Measurements from ENCODE around the gene KLK5.
"Not testable (repeated sequence)": the region's sequence is repeated elsewhere in the genome, so short reads cannot be mapped to it uniquely, and the experiment has no call there.

KLK5 gene

DNA sequence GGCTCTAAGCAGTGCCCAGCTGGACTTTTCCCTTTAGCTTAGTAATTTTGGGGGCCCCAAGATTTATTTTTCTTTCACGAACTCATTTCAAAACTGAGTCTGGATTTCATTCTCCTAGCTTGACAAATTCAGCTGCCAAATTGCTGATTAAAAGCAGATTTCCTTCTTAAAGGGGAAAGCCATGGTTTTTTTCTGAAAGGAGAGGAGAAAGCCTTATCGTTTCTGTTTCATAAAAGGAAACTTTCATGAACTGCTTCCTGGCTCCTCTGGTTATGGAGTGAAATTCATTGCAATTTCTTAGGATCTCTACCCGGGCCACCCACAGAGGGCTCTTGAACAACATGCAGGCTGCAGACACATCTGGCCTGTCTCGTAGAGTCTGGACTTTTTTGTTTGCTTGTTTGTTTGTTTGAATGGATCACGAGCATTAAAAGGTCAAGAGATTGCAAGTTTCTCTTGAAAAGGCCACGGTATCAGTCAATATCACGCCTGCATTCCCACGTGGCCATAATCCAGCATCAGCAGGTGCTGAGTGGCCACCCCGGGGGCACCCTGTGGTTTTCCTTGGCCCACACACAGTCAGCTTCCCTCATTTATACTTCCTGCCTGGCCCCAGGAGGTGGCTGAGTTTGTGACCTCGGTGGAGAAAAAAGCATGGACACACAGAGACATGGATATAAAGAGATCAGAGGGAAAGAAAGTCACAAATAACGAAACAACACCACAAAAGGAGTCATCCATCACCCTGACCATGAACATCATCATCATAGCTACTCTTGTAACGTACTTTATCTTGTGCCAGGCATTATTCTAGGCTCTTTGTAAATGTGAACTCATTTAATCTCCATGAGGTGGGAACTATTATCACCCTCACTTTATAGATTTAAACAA, 31.2 kb downstream of the KLK5 start:
- peak; percentile 82 for DNase-seq

DNA sequence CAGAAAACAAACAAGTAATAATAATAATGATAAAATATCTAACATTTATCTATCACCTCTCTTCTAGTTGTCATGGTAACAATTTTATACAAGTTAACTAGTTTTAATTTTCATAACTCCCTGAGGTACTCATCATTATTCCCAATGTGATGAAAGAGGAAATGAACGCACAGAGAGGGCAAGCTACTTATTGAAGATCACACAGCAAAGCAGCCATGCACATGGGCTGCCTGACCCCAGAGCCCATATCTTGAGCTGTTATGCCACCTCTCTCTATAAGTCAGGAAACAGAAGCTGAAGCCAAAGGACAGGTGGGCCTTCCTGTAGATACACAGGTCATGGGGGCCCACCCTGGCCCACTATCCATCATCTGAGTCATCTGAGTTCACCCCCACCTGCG, 36.8 kb downstream of the KLK5 start:
- no peak for DNase-seq

DNA sequence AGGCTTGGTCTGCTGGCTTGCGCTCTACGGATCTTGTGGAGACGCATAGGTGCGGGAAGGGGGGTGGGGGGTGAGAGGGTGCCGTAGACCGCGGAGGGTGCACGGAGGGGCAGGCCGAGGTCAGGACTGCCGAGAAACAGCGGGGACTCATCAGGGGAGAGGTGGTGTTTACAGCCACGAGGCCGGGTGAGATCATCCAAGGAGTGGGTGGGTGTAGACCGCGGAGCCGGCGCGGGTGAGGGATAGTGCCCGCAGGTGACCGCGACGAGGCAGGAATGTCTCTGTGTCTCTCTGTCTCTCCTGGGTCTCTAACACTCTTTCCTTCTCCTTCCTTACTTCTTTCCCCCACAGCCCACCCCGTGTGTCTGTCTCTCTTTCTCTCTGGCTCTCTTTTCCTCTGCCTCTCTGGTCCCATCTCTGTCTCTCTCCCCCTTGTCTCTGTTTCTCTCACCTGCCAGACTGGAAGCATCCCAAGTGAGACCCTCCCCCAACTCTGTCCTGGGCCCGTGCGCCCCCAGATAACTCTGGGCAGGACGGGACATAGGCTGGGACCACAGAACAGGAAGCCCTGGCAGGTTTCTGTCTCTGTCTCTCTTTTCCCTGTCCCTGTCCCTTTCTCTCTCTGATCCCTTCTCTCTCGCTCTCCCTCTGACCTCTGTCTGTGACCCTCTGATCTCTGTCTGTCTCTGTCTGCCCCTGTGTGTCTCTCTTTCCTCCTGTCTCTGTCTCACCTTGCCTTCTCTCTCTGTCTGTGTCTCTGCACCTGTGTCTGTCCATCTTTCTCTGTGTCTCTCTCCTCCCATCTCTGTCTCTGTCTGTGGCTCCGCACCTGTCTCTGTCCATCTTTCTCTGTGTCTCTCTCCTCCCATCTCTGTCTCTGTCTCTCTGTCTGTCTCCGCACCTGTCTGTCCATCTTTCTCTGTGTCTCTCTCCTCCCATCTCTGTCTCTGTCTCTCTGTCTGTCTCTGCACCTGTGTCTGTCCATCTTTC, 39.8 kb downstream of the KLK5 start:
- DNase-seq: no peak

DNA sequence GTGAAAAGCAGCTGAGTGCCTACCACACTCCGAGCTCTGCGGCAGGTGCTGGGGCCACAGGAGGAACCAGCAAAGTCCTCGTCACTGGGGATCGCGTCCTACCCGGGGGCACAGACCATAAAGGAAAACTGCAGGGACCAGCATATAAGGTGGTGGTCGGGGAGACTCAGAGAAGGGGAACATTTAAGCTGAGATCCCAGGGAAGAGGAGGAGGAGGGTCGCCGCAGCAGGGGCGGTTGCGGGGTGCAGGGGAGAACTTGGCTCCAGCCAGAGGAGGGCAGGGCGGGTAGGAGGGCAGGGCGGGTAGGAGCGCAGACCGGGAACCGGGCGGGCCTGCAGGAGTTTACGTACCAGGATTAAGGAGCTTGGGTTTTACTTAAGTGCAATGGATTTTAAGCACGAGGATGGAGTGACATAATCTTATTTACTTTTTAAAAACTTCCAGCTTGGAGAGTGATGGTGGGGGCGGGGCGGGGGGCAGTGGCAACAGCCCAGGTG, 40.7 kb downstream of the KLK5 start:
- DNase-seq: no peak

DNA sequence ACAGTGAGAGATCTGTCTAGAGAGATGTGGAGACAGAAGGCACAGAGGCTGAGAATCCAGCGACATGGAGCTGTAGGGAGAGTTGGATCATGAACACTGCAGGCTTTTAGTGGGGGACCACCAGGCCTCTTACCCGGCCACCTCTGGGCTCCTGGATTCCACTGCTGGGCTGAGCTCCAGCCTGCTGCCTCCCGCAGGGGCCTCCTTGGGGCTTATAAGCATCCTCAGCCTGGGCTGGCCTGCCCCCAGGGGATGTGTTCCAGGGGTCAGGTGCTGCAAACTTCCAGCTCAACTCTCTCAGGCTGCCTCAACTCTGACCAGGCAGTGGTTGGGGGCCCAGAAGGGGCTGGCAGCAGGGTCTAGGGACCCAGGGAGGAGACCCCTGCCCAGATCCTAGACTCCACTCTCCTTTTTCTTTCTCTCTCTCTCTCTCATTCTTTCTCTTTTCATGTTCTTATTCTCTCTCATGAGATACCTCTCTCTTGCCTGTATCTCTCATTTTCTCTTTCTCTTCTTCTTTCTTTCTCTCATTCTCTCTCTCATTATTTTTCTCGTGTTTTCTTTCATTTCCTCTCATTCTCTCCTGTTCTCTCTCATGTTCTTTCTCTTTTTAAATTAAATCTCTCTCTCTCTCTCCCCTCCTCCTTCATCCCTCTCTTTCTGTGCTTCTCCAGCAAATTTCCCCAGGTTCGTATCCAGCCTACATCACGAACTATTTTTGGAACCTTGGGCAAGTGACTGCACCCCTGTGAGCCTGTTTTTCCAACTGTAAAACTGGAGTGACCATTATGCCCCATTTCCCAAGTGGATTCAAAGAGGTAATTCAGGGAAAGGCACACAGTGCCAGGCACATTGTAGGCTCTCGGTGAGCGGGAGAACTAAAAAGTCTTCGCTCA, 41.4 kb downstream of the KLK5 start, which contains the start of gene KLK4:
KLK4 (minus strand) TSS at position 190 of the 896 bp plus-strand sequence. CDS start 657 bp downstream, outside the sequence.
- DNase-seq: no peak

DNA sequence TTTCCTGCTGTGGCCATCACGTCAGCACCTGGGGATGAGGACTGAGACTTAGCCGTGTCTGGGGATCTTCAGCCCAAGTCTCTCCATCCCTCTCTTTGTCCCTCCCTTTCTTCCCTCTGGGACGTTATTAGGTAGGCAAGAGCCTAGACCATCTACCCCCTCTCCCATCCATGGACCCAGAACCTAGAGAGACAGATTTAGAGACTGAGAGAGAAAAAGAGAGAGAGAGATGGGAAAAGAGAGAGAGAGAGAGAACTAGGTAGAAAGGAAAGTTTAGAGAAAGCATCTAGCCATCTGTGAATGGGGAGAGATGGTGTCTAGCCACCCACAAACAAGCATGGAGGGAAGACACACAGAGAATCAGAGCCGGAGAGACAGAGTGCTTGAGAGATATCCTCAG, 42.1 kb downstream of the KLK5 start:
- no peak for DNase-seq

DNA sequence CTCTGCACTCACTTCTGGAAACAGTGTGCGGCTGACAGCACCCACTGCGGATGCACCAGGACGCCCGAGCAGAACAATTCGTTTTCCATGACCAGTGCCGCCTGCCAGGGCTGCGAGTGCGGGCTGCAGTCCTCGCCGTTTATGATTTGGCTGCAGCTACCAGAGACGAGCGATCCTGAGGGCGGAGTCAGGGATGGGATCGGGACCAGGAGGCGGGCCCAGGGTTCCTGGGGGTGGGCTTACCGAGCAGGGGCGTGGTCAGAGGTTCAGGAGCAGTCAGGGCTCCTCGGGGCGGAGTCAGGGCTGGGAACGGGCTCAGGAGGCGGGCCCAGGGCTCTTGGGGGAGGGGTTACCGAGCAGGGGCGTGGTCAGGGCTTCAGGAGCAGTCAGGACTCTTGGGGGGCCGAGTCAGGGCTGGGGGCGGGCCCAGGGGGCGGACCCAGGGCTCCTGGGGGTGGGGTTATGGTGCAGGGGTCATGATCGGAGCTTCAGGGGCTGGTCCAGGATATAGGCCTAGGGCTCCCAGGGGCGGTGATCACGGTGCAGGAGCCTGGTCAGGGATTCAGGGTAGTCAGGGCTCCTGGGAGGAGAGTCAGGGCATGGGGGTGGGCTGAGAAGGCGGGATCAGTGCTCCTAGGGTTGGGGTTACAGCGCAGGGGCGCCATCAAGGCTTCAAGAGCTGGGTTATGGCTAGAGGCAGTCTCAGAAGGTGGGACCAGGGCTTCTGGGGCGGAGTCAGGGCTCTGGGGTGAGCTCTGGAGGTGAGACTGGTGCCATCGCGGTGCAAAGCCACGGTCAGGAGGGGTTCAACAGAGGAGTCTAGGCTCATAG, 43.4 kb downstream of the KLK5 start:
- peak; percentile 91 for DNase-seq

DNA sequence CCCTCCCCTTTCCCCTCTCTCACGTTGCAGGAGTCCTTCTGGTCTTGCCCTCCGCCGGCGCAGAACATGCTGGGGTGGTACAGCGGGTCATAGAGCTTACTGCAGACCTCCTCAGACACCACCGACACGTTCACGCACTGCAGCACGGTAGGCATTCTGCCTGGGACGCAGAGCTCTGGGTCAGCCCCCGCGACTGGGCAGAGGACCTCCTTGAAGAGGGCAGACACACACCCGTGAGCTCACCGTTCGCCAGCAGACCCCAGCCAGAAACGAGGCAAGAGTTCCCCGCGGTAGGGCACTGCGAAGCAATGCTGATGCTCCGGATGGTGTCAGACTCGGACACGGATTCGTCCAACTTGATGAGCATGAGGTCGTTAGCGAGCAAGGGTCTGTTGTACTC, 44.5 kb downstream of the KLK5 start:
- DNase-seq: peak; percentile 28

DNA sequence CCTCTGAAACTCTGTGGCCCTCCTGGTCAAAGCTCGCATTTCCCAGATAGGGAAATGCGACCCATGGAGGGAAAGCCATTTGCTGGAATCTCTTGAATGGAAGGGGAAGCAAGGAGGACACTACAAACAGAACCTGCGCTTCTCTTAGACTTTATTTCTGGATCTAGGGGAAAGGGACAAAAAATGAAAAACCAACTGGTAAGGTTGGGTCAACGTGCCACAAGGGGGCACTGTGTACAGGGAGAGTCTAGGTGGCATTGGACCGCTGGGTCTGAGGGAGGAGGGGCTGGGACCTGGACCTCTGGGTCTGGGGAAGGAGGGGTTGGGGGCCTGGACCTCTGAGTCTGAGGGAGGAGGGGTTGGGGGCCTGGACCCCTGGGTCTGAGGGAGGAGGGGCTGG, 46.6 kb downstream of the KLK5 start:
- peak; percentile 46 for DNase-seq

DNA sequence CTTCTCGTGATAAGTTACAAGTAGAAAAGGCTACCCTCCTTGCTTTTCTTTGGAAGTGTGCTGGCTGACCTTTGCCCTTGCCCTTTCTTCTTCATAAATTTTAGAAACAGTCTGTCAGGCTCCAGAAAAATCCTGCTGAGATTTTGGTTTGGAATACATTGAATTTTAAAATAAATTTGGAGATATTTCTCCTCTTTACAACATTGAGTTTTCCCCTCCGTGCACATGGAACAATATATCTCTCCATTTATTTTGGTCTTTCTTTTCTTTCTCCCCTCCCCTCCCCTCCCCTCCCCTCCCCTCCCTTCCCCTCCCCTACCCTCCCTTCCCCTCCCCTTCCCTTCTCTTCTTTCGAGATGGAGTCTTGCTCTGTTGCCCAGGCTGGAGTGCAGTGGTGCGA, 50.2 kb downstream of the KLK5 start:
- no peak for DNase-seq

DNA sequence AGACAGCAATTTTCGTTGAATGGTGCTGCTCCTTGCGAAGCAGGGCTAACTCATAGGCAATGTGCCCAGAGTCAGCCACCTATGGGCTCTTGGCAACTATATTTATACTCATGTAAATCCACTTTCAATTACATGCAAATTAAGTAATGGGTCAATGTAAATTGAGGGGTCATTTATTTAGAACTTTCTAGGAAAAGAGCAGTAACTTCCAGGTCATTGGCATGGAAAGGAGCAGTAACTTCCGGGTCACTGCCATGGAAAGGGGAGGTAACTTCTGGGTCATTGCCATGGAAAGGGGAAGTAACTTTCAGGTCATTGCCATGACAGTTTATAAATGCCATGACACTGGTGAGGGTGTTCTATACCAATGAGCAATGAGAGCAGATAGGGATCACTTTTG, 53.3 kb downstream of the KLK5 start:
- DNase-seq: peak; percentile 53

DNA sequence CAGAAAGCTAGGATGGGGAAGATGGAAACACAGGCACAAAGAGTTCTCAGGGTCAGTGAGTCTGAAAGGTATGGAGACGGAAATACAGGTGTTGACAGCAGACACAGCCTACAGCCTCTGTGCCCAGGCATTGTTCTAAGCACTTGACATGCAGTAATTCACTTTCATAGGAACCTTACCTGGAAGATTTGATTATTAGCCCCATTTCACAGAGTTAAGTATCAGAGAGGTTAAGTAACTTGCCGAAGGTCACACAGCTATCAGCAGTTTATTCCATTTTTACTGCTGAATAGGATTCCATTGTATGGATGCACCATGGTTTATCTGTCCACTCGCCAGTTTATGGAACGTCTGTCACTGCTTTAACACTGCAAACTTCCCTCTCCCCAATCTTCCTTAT, 54.8 kb downstream of the KLK5 start:
- DNase-seq: no peak

DNA sequence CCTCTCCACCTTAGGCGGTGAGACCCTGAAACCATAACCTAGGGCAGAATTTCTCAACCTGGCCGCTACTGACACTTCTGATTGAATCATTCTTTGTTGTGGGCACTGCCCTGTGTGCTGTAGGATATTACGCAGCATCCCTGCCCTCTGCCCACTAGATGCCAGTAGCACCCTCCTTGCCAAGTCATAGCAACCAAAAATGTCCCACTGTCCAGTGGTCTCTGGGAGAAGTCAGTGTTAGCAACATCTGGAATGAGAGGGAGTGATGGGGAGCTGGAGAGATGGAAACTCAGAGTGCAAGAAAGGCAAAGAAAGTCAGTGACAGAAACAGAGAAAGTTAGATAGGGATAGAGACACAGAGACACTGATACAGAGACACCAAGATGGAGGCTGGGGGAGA, 55.2 kb downstream of the KLK5 start:
- DNase-seq: no peak

DNA sequence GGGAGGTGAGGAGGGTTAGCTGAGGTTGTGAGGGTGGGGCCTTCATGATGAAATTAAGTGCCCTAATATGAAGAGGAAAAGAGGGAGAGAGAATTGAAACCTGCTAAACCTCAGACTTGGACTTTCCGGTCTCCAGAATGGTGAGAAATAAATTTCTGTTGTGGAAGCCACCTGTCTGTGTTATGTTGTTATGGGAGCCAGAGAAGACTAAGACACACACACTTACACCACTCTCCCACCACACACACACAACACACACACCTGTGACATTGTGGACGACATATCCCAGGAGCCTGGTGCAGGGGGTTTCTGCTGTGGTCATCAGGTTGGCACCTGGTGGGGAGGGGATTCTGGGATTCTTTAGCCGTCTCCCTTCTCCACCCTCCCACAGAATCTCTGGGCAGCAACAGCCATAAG, 55.6 kb downstream of the KLK5 start:
- no peak for DNase-seq

DNA sequence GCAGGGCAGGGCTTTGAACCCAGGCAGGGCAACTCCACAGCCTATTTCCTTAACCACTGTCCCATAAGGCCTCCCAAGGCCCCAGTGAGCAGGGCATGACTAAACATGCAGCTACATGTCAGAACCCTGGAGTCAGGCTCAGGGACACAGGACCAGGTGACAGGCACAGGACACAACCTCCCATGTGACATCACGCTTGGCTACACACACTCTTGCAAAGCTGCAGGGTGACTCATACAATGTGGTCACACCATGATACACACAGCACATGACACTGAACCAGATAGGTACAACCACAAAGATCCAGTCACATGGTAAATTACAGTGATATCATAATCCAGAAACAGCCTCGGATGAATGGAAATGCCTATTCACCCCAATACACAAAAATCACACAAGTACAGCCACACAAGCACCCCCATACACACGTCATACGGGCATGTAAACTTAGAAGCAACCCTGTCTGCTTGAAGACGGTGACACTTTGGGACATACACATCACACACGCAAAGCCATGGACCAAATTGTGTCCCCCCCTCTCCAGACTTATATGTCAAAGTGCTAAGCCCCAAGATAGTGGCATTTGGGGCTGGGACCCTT, 56.1 kb downstream of the KLK5 start:
- peak; percentile 45 for DNase-seq

DNA sequence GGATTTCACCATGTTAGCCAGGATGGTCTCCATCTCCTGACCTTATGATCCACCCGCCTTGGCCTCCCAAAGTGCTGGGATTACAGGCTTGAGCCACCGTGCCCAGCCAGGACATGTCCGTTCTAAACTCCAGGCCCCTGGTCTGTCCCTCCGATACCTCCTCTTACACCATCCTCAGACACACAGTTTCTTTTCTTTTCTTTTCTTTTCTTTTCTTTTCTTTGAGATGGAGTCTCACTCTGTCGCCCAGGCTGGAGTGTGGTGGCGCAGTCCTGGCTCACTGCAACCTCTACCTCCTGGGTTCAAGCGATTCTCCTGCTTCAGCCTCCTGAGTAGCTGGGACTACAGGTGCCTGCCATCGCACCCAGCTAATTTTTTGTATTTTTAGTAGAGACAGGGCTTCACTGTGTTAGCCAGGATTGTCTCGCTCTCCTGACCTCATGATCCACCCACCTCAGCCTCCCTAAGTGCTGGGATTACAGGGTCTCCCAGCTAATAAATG, 56.7 kb downstream of the KLK5 start:
- not testable (repeated sequence) for DNase-seq

DNA sequence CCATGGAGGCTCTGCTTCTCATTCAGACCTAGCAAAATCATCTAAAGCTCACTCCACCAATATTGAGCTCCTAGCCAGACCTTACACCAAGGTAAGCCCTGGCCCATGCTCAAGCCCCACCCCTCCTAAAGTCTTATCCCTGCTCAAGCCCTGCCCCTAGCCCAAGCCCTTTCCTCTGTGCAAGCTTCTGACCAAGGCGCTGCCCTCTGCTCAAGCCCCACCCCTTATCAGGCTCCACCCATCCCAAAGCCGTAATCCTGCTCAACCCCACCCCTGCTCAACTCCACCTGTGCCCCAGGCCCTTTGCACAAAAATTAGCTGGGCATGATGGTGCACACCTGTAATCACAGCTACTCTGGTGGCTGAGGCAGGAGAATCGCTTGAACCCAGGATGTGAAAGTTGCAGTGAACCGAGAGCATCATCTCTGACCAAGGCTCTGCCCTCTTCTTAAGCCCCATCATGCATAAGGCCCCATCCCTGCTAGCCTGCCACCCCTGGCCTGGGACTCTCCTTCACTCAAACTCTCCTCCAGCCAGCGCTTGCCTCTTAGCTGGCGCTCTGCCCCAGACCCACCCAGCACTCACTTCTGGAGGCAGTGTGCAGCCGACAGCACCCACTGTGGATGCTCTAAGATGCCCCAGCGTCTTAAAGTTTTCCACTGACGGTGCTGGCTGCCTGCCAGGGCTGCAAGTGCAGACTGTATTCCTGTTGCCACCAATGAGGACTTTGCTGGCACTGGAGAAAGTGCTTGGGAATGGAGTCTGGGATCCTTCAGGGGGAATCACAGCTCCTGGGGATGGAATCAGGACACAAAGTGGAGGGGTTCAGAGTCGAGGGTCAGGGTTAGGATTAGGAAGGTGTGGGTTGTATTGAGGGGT, 58.1 kb downstream of the KLK5 start:
- no peak for DNase-seq

Data from eye (tissue), 1 donor.